ENCODE results near the gene ERVW-1.

DNA sequence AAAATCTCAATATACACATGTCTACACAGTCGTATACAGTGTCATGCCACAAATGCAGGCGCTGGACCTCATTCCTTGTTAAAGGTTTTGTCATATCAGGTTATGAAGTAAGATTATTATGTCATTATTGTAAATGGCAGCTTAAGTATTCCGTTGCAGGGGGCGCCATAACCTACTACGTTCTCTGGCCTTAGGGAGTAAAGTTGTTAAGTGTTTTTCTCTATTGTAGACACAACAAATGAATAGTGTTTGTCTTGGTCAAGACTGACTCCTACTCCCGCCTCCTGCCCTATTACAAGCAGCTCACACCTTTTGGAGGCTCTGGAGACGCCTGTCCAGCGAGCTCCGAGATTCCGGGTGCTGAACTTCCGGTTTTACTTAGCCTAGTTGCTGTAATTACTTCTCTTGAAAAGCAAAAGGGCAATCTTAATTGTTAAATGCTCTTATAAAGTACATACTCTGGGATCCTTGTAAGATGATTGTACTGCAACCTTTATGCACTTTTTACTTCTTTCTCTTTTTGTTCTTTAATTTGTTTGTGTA, 29.5 kb downstream of the ERVW-1 start:
- TF ChIP-seq, protein P1, sequence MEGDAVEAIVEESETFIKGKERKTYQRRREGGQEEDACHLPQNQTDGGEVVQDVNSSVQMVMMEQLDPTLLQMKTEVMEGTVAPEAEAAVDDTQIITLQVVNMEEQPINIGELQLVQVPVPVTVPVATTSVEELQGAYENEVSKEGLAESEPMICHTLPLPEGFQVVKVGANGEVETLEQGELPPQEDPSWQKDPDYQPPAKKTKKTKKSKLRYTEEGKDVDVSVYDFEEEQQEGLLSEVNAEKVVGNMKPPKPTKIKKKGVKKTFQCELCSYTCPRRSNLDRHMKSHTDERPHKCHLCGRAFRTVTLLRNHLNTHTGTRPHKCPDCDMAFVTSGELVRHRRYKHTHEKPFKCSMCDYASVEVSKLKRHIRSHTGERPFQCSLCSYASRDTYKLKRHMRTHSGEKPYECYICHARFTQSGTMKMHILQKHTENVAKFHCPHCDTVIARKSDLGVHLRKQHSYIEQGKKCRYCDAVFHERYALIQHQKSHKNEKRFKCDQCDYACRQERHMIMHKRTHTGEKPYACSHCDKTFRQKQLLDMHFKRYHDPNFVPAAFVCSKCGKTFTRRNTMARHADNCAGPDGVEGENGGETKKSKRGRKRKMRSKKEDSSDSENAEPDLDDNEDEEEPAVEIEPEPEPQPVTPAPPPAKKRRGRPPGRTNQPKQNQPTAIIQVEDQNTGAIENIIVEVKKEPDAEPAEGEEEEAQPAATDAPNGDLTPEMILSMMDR (conservative IDR thresholded peaks at IDR 0.05): no peak; the same call in none of the 2 replicates
- no peak for TF ChIP-seq ZFX (IDR thresholded peaks at IDR 0.05)

All from C4-2B (cell line).